PC-3 (cell line): Measurements from ENCODE around the gene C1orf210.

ENCODE experiments used
- EZH2 ChIP-seq: fragments of 300-600 bp; sonication (generic); IDR thresholded peaks from one replicate; pipeline ENCODE4 v1.6.1; 2017; ENCODE audit warnings: antibody characterized with exemption, mild to moderate bottlenecking, low read length; ENCODE audit not compliant: unreplicated experiment
- EZH2phosphoT487 ChIP-seq: fragments of 300-600 bp; sonication (generic); IDR thresholded peaks from 2 replicates; pipeline ENCODE4 v1.6.1; 2018; ENCODE audit warnings: mild to moderate bottlenecking, antibody characterized with exemption, low read length, borderline replicate concordance
- TF ChIP-seq, protein P1 (sequence below): fragments of 300-600 bp; sonication (generic); conservative IDR thresholded peaks from 2 replicates; pipeline ENCODE4 v1.5.1; 2017; ENCODE audit warnings: antibody characterized with exemption, low read depth, mild to moderate bottlenecking, low read length

DNA sequence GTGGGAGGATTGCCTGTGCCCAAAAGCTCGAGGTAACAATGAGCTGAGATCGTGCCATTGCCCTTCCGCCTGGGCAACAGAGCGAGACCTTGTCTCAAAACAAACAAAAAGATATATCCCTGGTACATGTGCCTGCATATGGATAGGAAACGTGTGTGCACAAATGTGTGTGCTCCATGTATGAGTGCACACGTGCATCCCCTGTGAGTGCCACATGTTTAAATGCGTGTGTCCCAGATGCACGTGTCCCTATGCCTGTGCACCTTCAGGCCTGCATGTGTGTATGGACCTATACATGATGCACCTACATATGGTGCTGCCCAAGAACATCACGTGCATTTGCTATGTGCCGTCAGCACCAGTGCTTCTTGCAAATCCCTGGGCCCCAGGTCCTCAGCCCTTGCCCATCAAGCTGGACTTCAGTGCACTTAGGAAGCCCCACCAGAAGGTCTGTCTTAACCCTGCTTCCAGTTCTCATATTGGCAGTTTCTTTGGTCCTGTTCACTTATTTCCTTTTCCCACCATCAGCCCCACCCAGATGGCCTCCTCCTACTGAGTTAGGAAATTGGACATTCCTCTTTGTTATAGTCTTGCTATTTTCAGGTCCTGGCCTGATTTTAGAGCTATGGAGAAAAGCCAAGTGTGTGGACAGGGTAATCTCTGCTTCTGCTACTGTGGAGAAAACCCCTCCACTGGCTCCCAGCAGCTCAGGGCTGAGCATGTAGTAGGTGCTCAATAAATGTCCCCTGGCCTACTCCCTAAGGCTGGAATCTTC is 30.8 kb upstream of the C1orf210 start:
- TF ChIP-seq, protein P1, sequence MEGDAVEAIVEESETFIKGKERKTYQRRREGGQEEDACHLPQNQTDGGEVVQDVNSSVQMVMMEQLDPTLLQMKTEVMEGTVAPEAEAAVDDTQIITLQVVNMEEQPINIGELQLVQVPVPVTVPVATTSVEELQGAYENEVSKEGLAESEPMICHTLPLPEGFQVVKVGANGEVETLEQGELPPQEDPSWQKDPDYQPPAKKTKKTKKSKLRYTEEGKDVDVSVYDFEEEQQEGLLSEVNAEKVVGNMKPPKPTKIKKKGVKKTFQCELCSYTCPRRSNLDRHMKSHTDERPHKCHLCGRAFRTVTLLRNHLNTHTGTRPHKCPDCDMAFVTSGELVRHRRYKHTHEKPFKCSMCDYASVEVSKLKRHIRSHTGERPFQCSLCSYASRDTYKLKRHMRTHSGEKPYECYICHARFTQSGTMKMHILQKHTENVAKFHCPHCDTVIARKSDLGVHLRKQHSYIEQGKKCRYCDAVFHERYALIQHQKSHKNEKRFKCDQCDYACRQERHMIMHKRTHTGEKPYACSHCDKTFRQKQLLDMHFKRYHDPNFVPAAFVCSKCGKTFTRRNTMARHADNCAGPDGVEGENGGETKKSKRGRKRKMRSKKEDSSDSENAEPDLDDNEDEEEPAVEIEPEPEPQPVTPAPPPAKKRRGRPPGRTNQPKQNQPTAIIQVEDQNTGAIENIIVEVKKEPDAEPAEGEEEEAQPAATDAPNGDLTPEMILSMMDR, result no peak
- TF ChIP-seq EZH2, result no peak
- no peak for TF ChIP-seq EZH2phosphoT487
